ENCODE results near the gene MTAP. TPM values are rescaled to one million over a fixed set of nuclear protein-coding genes. Genes with fewer than 3 reads are reported as not detected.

The MTAP gene
- total RNA-seq, 1 experiment from 2014 or later: 46.1 TPM

- H3K9me3 ChIP-seq (ENCODE audit: insufficient read depth, low read depth): no peaks in the 10 kb centered on the region
- TF ChIP-seq CTCF (conservative IDR thresholded peaks at IDR 0.05) (no peak), EZH2 (IDR thresholded peaks at IDR 0.05; ENCODE audit: low read depth) (no peak)
- H3F3A ChIP-seq (ENCODE audit: insufficient read depth, low read depth): no peaks in the 10 kb centered on the region
- no peak overlapping the region for H3K27ac ChIP-seq
- no peak overlapping the region for H3K4me3 ChIP-seq
- no peaks in the 10 kb centered on the region for H4K20me1 ChIP-seq (ENCODE audit: insufficient read depth)
- DNase-seq: no peak
- no peaks in the 10 kb centered on the region for H3K4me1 ChIP-seq (replicated peaks; ENCODE audit: insufficient read depth)
- intact Hi-C loops (cut with micrococcal nuclease; ENCODE audit: unreplicated experiment): no loop called here
- ChIA-PET POLR2A (ENCODE audit: unreplicated experiment) (no interaction called here), CTCF (no interaction called here)
- H3K9me2 ChIP-seq (ENCODE audit: insufficient read depth): no peaks in the 10 kb centered on the region
- H2AFZ ChIP-seq: no peak overlapping the region
- H3K4me2 ChIP-seq: no peak overlapping the region
- H3K36me3 ChIP-seq (ENCODE audit: low read depth): no peaks in the 10 kb centered on the region
- no peaks in the 10 kb centered on the region for H3K27me3 ChIP-seq (ENCODE audit: insufficient read depth, low read depth)
- no peaks in the 10 kb centered on the region for H3K79me2 ChIP-seq (ENCODE audit: low read depth)
- no TSS peak for BruUV-seq (replicated peaks)
These were observed 43.9 kb upstream of the MTAP start for GRCh38 chr9:21758540-21758939.

- ChIA-PET CTCF (interaction anchor here (0.7 kb wide), 1 partner anchor 8 kb away, joined by 6 read pairs; no protein-coding TSS in a partner anchor), POLR2A (ENCODE audit: unreplicated experiment) (no interaction called here)
- Histone ChIP-seq H3K4me1 (replicated peaks; ENCODE audit: insufficient read depth) (no peaks in the 10 kb centered on the region), H3K79me2 (ENCODE audit: low read depth) (no peaks in the 10 kb centered on the region), H3K27me3 (ENCODE audit: insufficient read depth, low read depth) (no peaks in the 10 kb centered on the region), H3K4me2 (no peak overlapping the region), H3K27ac (no peak overlapping the region), H3K36me3 (ENCODE audit: low read depth) (no peaks in the 10 kb centered on the region), H3K4me3 (no peak overlapping the region), H2AFZ (no peak overlapping the region), H3K9me3 (ENCODE audit: insufficient read depth, low read depth) (no peaks in the 10 kb centered on the region), H4K20me1 (ENCODE audit: insufficient read depth) (no peaks in the 10 kb centered on the region), H3K9me2 (ENCODE audit: insufficient read depth) (no peaks in the 10 kb centered on the region), H3F3A (ENCODE audit: insufficient read depth, low read depth) (no peaks in the 10 kb centered on the region)
- no peak for DNase-seq
- intact Hi-C loops (cut with micrococcal nuclease; ENCODE audit: unreplicated experiment): no loop called here
- BruUV-seq (replicated peaks): no TSS peak
- TF ChIP-seq CTCF (conservative IDR thresholded peaks at IDR 0.05): no peak
- TF ChIP-seq EZH2 (IDR thresholded peaks at IDR 0.05; ENCODE audit: low read depth): no peak
These were observed 41.0 kb upstream of the MTAP start for GRCh38 chr9:21761309-21761901.

- Histone ChIP-seq H3K27me3 (ENCODE audit: insufficient read depth, low read depth) (no peaks in the 10 kb centered on the region), H3K27ac (no peak overlapping the region), H3K9me2 (ENCODE audit: insufficient read depth) (no peaks in the 10 kb centered on the region), H3K4me3 (no peak overlapping the region), H3K36me3 (ENCODE audit: low read depth) (no peaks in the 10 kb centered on the region), H3F3A (ENCODE audit: insufficient read depth, low read depth) (no peaks in the 10 kb centered on the region), H3K79me2 (ENCODE audit: low read depth) (no peaks in the 10 kb centered on the region), H3K9me3 (ENCODE audit: insufficient read depth, low read depth) (no peaks in the 10 kb centered on the region), H2AFZ (no peak overlapping the region), H3K4me1 (replicated peaks; ENCODE audit: insufficient read depth) (no peaks in the 10 kb centered on the region), H3K4me2 (no peak overlapping the region), H4K20me1 (ENCODE audit: insufficient read depth) (no peaks in the 10 kb centered on the region)
- TF ChIP-seq CTCF (conservative IDR thresholded peaks at IDR 0.05) (no peak), EZH2 (IDR thresholded peaks at IDR 0.05; ENCODE audit: low read depth) (no peak)
- ChIA-PET POLR2A (ENCODE audit: unreplicated experiment) (no interaction called here), CTCF (interaction anchor here (0.7 kb wide), 1 partner anchor 8 kb away, joined by 6 read pairs; no protein-coding TSS in a partner anchor)
- no TSS peak for BruUV-seq (replicated peaks)
- DNase-seq: no peak
- intact Hi-C loops (cut with micrococcal nuclease; ENCODE audit: unreplicated experiment): no loop called here
These were observed 40.4 kb upstream of the MTAP start for GRCh38 chr9:21762064-21762463.
